SK-N-SH (cell line): ENCODE measurements around the gene SPINK4. TPM values are rescaled to one million over a fixed set of nuclear protein-coding genes. Genes with fewer than 3 reads are reported as not detected.

Source experiments
- CTCF ChIA-PET: fragments of 300-600, 350-600 bp; formaldehyde crosslinking; extraction: SDS; loops from one replicate; lab custom pipeline; 2021; lab: Yijun Ruan, JAX
- POLR2A ChIA-PET: fragments of 350-600 bp; sonication (Branson Sonifier 250); formaldehyde crosslinking; extraction: SDS; loops from one replicate; lab custom pipeline; 2020; ENCODE audit warnings: antibody characterized with exemption, inconsistent platforms; lab: Yijun Ruan, JAX
- DNase-seq: peaks from one replicate; pipeline ENCODE4 v3.0.0; 2012
- H2AFZ ChIP-seq: fragments of 200-600 bp; sonication (generic); 2 replicates; pipeline ENCODE4 v1.8.1; 2016; ENCODE audit warnings: antibody characterized with exemption, mild to moderate bottlenecking, low read depth
- H3F3A ChIP-seq: fragments of 200-600 bp; sonication (generic); replicated peaks from 2 replicates; pipeline ENCODE3; 2016; ENCODE audit warnings: antibody characterized with exemption, mild to moderate bottlenecking; ENCODE audit not compliant: insufficient read depth
- H3K27ac ChIP-seq, 2 experiments: fragments of 200-500 bp in 1 of 2; fragments of 200-600 bp in 1 of 2; sonication (Bioruptor generic) in 1 of 2; sonication (generic), shearing (Covaris generic) in 1 of 2; 2 replicates each; pipeline versions ENCODE4 v1.5.1 to v1.6.1; 2014 to 2016; ENCODE audit warnings: low read depth in 2 of 2, inconsistent platforms in 1 of 2, low read length in 1 of 2, mild to moderate bottlenecking in 1 of 2, mixed read lengths in 1 of 2
- H3K27me3 ChIP-seq: fragments of 200-600 bp; sonication (generic), shearing (Covaris generic); 2 replicates; pipeline ENCODE4 v1.6.1; 2016; ENCODE audit warnings: mixed run types; ENCODE audit not compliant: insufficient read depth
- H3K36me3 ChIP-seq, 2 experiments: fragments of 200-500 bp in 1 of 2; fragments of 200-600 bp in 1 of 2; sonication (Bioruptor generic) in 1 of 2; sonication (generic) in 1 of 2; replicated peaks in 1 of 2; 2 replicates each; pipeline versions ENCODE3 to v1.5.1; 2014 to 2016; ENCODE audit warnings: low read length in 1 of 2, mild to moderate bottlenecking in 1 of 2; ENCODE audit not compliant: insufficient read depth in 2 of 2, control insufficient read depth in 1 of 2
- H3K4me1 ChIP-seq, 2 experiments: fragments of 200-500 bp in 1 of 2; fragments of 200-600 bp in 1 of 2; sonication (Bioruptor generic) in 1 of 2; sonication (generic), shearing (Covaris generic) in 1 of 2; 2 replicates each; pipeline versions ENCODE4 v1.5.1 to v1.6.1; 2014 to 2016; ENCODE audit warnings: low read depth in 1 of 2, low read length in 1 of 2, mixed run types in 1 of 2; ENCODE audit not compliant: insufficient read depth in 2 of 2, control insufficient read depth in 1 of 2
- H3K4me2 ChIP-seq: fragments of 200-600 bp; sonication (generic), shearing (Covaris generic); 2 replicates; pipeline ENCODE4 v1.6.1; 2017; ENCODE audit warnings: mixed run types
- H3K4me3 ChIP-seq, 2 experiments: fragments of 200-500 bp in 1 of 2; fragments of 200-600 bp in 1 of 2; sonication (Bioruptor generic) in 1 of 2; sonication (generic), shearing (Covaris generic) in 1 of 2; 2 replicates each; pipeline versions ENCODE4 v1.5.1 to v1.8.1; 2014 to 2016; ENCODE audit warnings: low read depth in 2 of 2, inconsistent platforms in 1 of 2, low read length in 1 of 2, mild to moderate bottlenecking in 1 of 2, mixed read lengths in 1 of 2, moderate library complexity in 1 of 2
- H3K79me2 ChIP-seq: fragments of 200-600 bp; sonication (generic); 2 replicates; pipeline ENCODE4 v1.8.1; 2017; ENCODE audit warnings: mild to moderate bottlenecking; ENCODE audit not compliant: insufficient read depth
- H3K9ac ChIP-seq: fragments of 200-600 bp; sonication (generic); 2 replicates; pipeline ENCODE4 v1.6.1; 2017; ENCODE audit warnings: mixed run types
- H3K9me2 ChIP-seq: fragments of 200-600 bp; sonication (generic); 2 replicates; pipeline ENCODE4 v1.6.1; 2017; ENCODE audit warnings: mixed run types
- H3K9me3 ChIP-seq: fragments of 200-600 bp; sonication (generic); 2 replicates; pipeline ENCODE4 v1.6.1; 2017; ENCODE audit warnings: mixed run types, mild to moderate bottlenecking, moderate library complexity
- H4K20me1 ChIP-seq: fragments of 200-600 bp; sonication (generic); 2 replicates; pipeline ENCODE4 v1.6.1; 2017; ENCODE audit warnings: mild to moderate bottlenecking, mixed run types; ENCODE audit not compliant: insufficient read depth
- CHD2 ChIP-seq: fragments of 150-350 bp; IDR thresholded peaks from 2 replicates; pipeline ENCODE4 v1.6.1; 2018; ENCODE audit warnings: low read length; ENCODE audit not compliant: partially characterized antibody
- EZH2phosphoT487 ChIP-seq: fragments of 200-600 bp; sonication (generic); IDR thresholded peaks from 2 replicates; pipeline ENCODE4 v1.6.1; 2017; ENCODE audit warnings: low read depth, mixed run types, mild to moderate bottlenecking, antibody characterized with exemption, moderate library complexity, borderline replicate concordance
- GABPA ChIP-seq: IDR thresholded peaks from 2 replicates; pipeline ENCODE4 v1.4.0; 2012; ENCODE audit warnings: low read depth, mild to moderate bottlenecking
- NFIC ChIP-seq: IDR thresholded peaks from 2 replicates; pipeline ENCODE4 v1.4.0; 2012; ENCODE audit warnings: borderline replicate concordance
- RAD21 ChIP-seq: IDR thresholded peaks from 2 replicates; pipeline ENCODE4 v1.6.1; 2012; ENCODE audit warnings: mild to moderate bottlenecking, low read length
- RFX5 ChIP-seq: IDR thresholded peaks from 2 replicates; pipeline ENCODE4 v1.6.1; 2012; ENCODE audit warnings: mild to moderate bottlenecking, improper control_type of control experiment, low read length
- SIN3A ChIP-seq: IDR thresholded peaks from 2 replicates; pipeline ENCODE4 v1.6.1; 2012; ENCODE audit warnings: low read depth, mild to moderate bottlenecking, low read length, moderate library complexity, borderline replicate concordance
- SMC3 ChIP-seq: IDR thresholded peaks from 2 replicates; pipeline ENCODE4 v1.6.1; 2012; ENCODE audit warnings: low read depth, low read length, improper control_type of control experiment
- WGBS: methylation state at CpG from one replicate; pipeline ENCODE4 v1.1.6; 2017; ENCODE audit warnings: low lambda C conversion rate; 5-methylcytosine and 5-hydroxymethylcytosine counted together
- polyA plus RNA-seq, 3 experiments: library from polyadenylated mRNA; depleted of rRNA; stranded (reverse); fragments of >200 nt; gene quantifications; 2 replicates each; pipeline ENCODE4 v1.2.3, GENCODE V29; 2012
- TF ChIP-seq, protein P1 (sequence below): IDR thresholded peaks from 2 replicates; pipeline ENCODE4 v1.4.0; 2012; ENCODE audit warnings: low read depth, borderline replicate concordance

The SPINK4 gene
- polyA plus RNA-seq, 1 of the 3 experiments (the other 2 are of a cell fraction): not detected

DNA sequence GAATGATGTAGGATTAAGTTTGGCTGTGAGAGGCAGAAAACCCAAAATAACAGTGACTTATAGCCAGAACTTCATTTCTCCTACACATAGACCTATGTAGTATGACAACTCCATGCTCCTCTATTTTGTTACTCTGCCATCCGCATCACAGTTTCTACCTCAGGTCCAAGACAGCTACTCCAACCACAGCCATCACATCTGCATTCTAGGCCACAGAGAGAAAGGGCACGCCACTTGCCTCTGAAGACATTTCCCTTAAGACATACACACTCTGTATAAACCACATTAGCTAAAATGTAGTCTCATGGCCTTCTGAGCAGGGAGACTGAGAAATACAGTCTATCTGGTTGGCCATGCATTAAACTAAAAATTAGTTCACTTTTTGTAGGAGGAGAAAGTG is 10.0 kb downstream of the SPINK4 start (continued):
- TF ChIP-seq SIN3A (no peak), CHD2 (no peak), SMC3 (no peak), EZH2phosphoT487 (no peak), NFIC (no peak)
- TF ChIP-seq, protein P1, sequence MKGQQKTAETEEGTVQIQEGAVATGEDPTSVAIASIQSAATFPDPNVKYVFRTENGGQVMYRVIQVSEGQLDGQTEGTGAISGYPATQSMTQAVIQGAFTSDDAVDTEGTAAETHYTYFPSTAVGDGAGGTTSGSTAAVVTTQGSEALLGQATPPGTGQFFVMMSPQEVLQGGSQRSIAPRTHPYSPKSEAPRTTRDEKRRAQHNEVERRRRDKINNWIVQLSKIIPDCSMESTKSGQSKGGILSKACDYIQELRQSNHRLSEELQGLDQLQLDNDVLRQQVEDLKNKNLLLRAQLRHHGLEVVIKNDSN: no peak

DNA sequence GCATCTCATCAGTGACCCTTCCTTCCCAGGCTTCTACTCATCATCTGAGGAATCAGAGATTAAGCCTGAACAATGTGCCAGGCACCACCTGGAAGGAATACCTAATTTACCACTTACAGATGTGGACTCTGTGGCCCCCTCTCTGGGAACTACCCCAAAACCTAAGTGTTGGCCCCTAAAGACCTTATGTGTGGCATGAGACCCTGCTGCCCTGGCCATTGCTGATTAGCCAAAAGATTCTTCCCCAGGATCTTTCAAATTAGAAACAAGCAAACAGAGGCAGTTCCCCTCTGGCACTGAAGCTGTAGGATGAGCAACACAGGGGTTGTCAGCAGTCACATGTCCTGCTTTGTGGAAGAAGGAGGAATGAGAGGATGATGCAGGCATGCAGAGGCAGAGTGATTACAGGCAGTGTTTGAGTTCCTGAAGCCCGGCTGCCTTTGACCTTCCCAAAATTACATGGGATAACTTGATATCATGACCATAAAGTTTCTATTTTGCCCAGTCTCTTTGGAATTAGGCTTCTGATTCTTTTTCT is 10.6 kb downstream of the SPINK4 start:
- no peak overlapping the region for H3K9ac ChIP-seq
- no peaks in the 10 kb centered on the region for H3K27me3 ChIP-seq
- TF ChIP-seq SIN3A (no peak), RFX5 (no peak)
- H3K79me2 ChIP-seq: no peaks in the 10 kb centered on the region
- no peak overlapping the region for H2AFZ ChIP-seq
- ChIA-PET CTCF (no interaction called here), POLR2A (no interaction called here)
- DNase-seq: no peak
- H4K20me1 ChIP-seq: no peaks in the 10 kb centered on the region
- H3K9me3 ChIP-seq: no peaks in the 10 kb centered on the region
- peaks cover 5% of the 10 kb centered on the region for H3F3A ChIP-seq
- H3K4me2 ChIP-seq: no peak overlapping the region
- WGBS: 81% methylated on average over 1 of the region's 1 CpG
- no peaks in the 10 kb centered on the region; a peak in 1 of 4 replicates for H3K4me1 ChIP-seq
- no peak overlapping the region for H3K4me3 ChIP-seq
- H3K36me3 ChIP-seq: peaks cover 10 to 26% of the 10 kb centered on the region in 2 experiments
- no peaks in the 10 kb centered on the region for H3K9me2 ChIP-seq
- no peak overlapping the region for H3K27ac ChIP-seq

DNA sequence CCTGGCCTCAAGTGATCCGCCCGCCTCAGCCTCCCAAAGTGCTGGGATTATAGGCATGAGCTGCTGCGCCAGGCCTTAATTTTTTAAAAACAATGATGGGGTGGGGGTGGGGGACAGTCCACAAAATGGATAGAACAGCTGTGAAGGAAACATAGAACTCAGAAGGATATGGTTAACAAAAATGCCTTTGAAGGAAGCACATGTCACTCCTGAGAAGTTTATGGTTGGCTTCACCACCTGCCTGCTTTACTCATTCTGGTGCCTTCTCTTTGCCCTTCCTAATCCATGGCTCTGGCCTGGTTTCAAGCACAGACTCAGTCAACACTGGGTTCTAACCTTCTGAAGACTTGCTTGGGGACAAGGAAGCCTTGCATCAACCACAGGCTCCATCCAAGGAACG is 14.2 kb downstream of the SPINK4 start:
- Histone ChIP-seq H3F3A (peaks cover 5% of the 10 kb centered on the region), H3K4me1 (no peaks in the 10 kb centered on the region; a peak in 1 of 4 replicates), H3K4me3 (no peak overlapping the region), H3K27me3 (no peaks in the 10 kb centered on the region), H4K20me1 (no peaks in the 10 kb centered on the region), H3K9me2 (no peaks in the 10 kb centered on the region)
- 95% methylated on average over 4 of the region's 4 CpGs for WGBS
- TF ChIP-seq RAD21 (no peak), GABPA (no peak), SIN3A (no peak)
- TF ChIP-seq, protein P1: no peak
- TF ChIP-seq, all 33 proteins: peak for 0
- CTCF ChIA-PET: no interaction called here
- Histone ChIP-seq H3K79me2 (no peaks in the 10 kb centered on the region), H3K9ac (no peak overlapping the region), H3K4me2 (no peak overlapping the region), H3K36me3 (peaks cover 37 to 55% of the 10 kb centered on the region in 2 experiments), H3K9me3 (no peaks in the 10 kb centered on the region), H3K27ac (no peak overlapping the region), H2AFZ (no peak overlapping the region)
- no peak for DNase-seq
- POLR2A ChIA-PET: no interaction called here
